Vagina (tissue), 2 donors: ENCODE results near the gene COX8A. TPM values are rescaled to one million over a fixed set of nuclear protein-coding genes. Genes with fewer than 3 reads are reported as not detected.

ENCODE experiments used
- DNase-seq, 2 donors: peaks; one replicate each; pipeline ENCODE4 v3.0.0-alpha.2; 2017; ENCODE audit errors: extremely low spot score in 2 of 2
- H3K27ac ChIP-seq: fragments of 200-600 bp; sonication (generic); one replicate; pipeline ENCODE4 v1.5.1; 2019
- H3K27me3 ChIP-seq: fragments of 200-600 bp; sonication (generic); one replicate; pipeline ENCODE4 v1.5.1; 2019
- H3K36me3 ChIP-seq, 2 donors: fragments of 200-600 bp; sonication (generic); one replicate each; pipeline ENCODE4 v1.5.1; 2017 to 2019
- H3K4me1 ChIP-seq: fragments of 200-600 bp; sonication (generic); one replicate; pipeline ENCODE4 v1.5.1; 2019
- H3K4me3 ChIP-seq, 2 donors: fragments of 200-600 bp; sonication (generic); 1 replicate in 1 of 2; 2 replicates in 1 of 2; pipeline ENCODE4 v1.5.1; 2016 to 2019
- H3K9me3 ChIP-seq: fragments of 200-600 bp; sonication (generic); one replicate; pipeline ENCODE4 v1.5.1; 2019
- CTCF ChIP-seq, 3 experiments: fragments of 450-650 bp in 2 of 3; fragments of 200-600 bp in 1 of 3; sonication (generic) in 1 of 3; IDR thresholded peaks; one replicate each; pipeline ENCODE4 v1.5.1; 2017 to 2019; ENCODE audit warnings: antibody characterized with exemption in 3 of 3, mild to moderate bottlenecking in 2 of 3, moderate library complexity in 2 of 3
- POLR2A ChIP-seq, 2 donors: fragments of 450-650 bp; IDR thresholded peaks; one replicate each; pipeline ENCODE4 v1.6.1; 2017; ENCODE audit warnings: antibody characterized with exemption in 2 of 2, mild to moderate bottlenecking in 2 of 2, moderate library complexity in 2 of 2
- POLR2AphosphoS5 ChIP-seq, 2 donors: sonication (generic); formaldehyde crosslinking; IDR thresholded peaks; one replicate each; pipeline ENCODE4 v1.9.0; 2017; ENCODE audit warnings: antibody characterized with exemption in 2 of 2, mild to moderate bottlenecking in 2 of 2, low read depth in 1 of 2; ENCODE audit not compliant: insufficient read depth in 1 of 2
- intact Hi-C: fragments of 100-400 bp; cut with DNase I; formaldehyde crosslinking; loops from one replicate; pipeline ENCODE4 v1.15.1; 2023
- total RNA-seq: library from RNA; depleted of rRNA; stranded (reverse); fragments of >200 nt; gene quantifications from one replicate; pipeline ENCODE4 v1.2.3, GENCODE V29; 2016

Gene COX8A
- total RNA-seq, 1 donor from 2014 or later = 383 TPM

- Histone ChIP-seq H3K4me1 (peaks cover 47% of the 10 kb centered on the region), H3K27ac (no peak overlapping the region), H3K36me3 (peaks cover 0 to 15% of the 10 kb centered on the region in 2 donors), H3K27me3 (no peaks in the 10 kb centered on the region), H3K9me3 (no peaks in the 10 kb centered on the region), H3K4me3 (peak overlapping the region in 1 of 2 donors; percentile 17)
- intact Hi-C loops = no loop called here
- DNase-seq = no peak
- TF ChIP-seq POLR2AphosphoS5 (IDR thresholded peaks at IDR 0.05; ENCODE audit: insufficient read depth in 1 of 2, low read depth in 1 of 2) (peak in 1 of 2 donors; percentile 27), CTCF (IDR thresholded peaks at IDR 0.05) (no peak)
Measured at GRCh38 chr11:64001484-64002420, 27.3 kb downstream of the COX8A start.

- Histone ChIP-seq H3K4me3 (no peak overlapping the region), H3K27ac (no peak overlapping the region), H3K27me3 (no peaks in the 10 kb centered on the region), H3K36me3 (no peaks in the 10 kb centered on the region), H3K4me1 (peaks cover 52% of the 10 kb centered on the region), H3K9me3 (no peaks in the 10 kb centered on the region)
- intact Hi-C loops = no loop called here
- no peak for TF ChIP-seq POLR2AphosphoS5 (IDR thresholded peaks at IDR 0.05; ENCODE audit: insufficient read depth in 1 of 2, low read depth in 1 of 2)
- TF ChIP-seq CTCF (IDR thresholded peaks at IDR 0.05) = no peak
- no peak for TF ChIP-seq POLR2A (IDR thresholded peaks at IDR 0.05)
- DNase-seq = no peak
Measured at GRCh38 chr11:64003807-64004589, 29.6 kb downstream of the COX8A start.

- Histone ChIP-seq H3K4me1 (peaks cover 46% of the 10 kb centered on the region), H3K9me3 (no peaks in the 10 kb centered on the region), H3K27me3 (no peaks in the 10 kb centered on the region), H3K27ac (no peak overlapping the region), H3K36me3 (no peaks in the 10 kb centered on the region), H3K4me3 (no peak overlapping the region)
- TF ChIP-seq CTCF (IDR thresholded peaks at IDR 0.05) (no peak), POLR2AphosphoS5 (IDR thresholded peaks at IDR 0.05; ENCODE audit: insufficient read depth in 1 of 2, low read depth in 1 of 2) (no peak), POLR2A (IDR thresholded peaks at IDR 0.05) (no peak)
- no peak for DNase-seq
- intact Hi-C loops = no loop called here
Measured at GRCh38 chr11:64004590-64004984, 30.2 kb downstream of the COX8A start.

- intact Hi-C loops = no loop called here
- no peak for DNase-seq
Measured at GRCh38 chr11:64005691-64006090, 31.3 kb downstream of the COX8A start.

More at GRCh38 chr11:64005691-64006090, 31.3 kb downstream of the COX8A start:
- TF ChIP-seq CTCF (IDR thresholded peaks at IDR 0.05) (no peak), POLR2A (IDR thresholded peaks at IDR 0.05) (no peak), POLR2AphosphoS5 (IDR thresholded peaks at IDR 0.05; ENCODE audit: insufficient read depth in 1 of 2, low read depth in 1 of 2) (no peak)
- H3K4me3 ChIP-seq = no peak overlapping the region
- H3K36me3 ChIP-seq = no peaks in the 10 kb centered on the region
- H3K27ac ChIP-seq = no peak overlapping the region
- peaks cover 35% of the 10 kb centered on the region for H3K4me1 ChIP-seq
- H3K27me3 ChIP-seq = no peaks in the 10 kb centered on the region
- no peaks in the 10 kb centered on the region for H3K9me3 ChIP-seq
